ENCODE measurements around the gene MMP8.

- TF ChIP-seq, protein P1, sequence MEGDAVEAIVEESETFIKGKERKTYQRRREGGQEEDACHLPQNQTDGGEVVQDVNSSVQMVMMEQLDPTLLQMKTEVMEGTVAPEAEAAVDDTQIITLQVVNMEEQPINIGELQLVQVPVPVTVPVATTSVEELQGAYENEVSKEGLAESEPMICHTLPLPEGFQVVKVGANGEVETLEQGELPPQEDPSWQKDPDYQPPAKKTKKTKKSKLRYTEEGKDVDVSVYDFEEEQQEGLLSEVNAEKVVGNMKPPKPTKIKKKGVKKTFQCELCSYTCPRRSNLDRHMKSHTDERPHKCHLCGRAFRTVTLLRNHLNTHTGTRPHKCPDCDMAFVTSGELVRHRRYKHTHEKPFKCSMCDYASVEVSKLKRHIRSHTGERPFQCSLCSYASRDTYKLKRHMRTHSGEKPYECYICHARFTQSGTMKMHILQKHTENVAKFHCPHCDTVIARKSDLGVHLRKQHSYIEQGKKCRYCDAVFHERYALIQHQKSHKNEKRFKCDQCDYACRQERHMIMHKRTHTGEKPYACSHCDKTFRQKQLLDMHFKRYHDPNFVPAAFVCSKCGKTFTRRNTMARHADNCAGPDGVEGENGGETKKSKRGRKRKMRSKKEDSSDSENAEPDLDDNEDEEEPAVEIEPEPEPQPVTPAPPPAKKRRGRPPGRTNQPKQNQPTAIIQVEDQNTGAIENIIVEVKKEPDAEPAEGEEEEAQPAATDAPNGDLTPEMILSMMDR (IDR thresholded peaks at IDR 0.05), result no peak
- TF ChIP-seq POLR2A (IDR thresholded peaks at IDR 0.05), result no peak
Measured at GRCh38 chr11:102763440-102763839, 38.7 kb upstream of the MMP8 start.

Measured in heart left ventricle (tissue), 13 donors.